ENCODE data around the gene IL12RB2.

IL12RB2 gene, protein sequence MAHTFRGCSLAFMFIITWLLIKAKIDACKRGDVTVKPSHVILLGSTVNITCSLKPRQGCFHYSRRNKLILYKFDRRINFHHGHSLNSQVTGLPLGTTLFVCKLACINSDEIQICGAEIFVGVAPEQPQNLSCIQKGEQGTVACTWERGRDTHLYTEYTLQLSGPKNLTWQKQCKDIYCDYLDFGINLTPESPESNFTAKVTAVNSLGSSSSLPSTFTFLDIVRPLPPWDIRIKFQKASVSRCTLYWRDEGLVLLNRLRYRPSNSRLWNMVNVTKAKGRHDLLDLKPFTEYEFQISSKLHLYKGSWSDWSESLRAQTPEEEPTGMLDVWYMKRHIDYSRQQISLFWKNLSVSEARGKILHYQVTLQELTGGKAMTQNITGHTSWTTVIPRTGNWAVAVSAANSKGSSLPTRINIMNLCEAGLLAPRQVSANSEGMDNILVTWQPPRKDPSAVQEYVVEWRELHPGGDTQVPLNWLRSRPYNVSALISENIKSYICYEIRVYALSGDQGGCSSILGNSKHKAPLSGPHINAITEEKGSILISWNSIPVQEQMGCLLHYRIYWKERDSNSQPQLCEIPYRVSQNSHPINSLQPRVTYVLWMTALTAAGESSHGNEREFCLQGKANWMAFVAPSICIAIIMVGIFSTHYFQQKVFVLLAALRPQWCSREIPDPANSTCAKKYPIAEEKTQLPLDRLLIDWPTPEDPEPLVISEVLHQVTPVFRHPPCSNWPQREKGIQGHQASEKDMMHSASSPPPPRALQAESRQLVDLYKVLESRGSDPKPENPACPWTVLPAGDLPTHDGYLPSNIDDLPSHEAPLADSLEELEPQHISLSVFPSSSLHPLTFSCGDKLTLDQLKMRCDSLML

GRCh38 chr1:67307251-67308060 lies at the start of gene IL12RB2:
IL12RB2 (plus strand) TSS chr1:67307873; CDS start chr1:67320369, 12,496 bp downstream.
- TF ChIP-seq, protein P1, sequence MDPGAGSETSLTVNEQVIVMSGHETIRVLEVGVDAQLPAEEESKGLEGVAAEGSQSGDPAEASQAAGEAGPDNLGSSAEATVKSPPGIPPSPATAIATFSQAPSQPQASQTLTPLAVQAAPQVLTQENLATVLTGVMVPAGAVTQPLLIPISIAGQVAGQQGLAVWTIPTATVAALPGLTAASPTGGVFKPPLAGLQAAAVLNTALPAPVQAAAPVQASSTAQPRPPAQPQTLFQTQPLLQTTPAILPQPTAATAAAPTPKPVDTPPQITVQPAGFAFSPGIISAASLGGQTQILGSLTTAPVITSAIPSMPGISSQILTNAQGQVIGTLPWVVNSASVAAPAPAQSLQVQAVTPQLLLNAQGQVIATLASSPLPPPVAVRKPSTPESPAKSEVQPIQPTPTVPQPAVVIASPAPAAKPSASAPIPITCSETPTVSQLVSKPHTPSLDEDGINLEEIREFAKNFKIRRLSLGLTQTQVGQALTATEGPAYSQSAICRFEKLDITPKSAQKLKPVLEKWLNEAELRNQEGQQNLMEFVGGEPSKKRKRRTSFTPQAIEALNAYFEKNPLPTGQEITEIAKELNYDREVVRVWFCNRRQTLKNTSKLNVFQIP (CRISPR knock-in tag; IDR thresholded peaks at IDR 0.05; ENCODE audit: borderline replicate concordance, low read depth): no peak
- TF ChIP-seq, protein P2, sequence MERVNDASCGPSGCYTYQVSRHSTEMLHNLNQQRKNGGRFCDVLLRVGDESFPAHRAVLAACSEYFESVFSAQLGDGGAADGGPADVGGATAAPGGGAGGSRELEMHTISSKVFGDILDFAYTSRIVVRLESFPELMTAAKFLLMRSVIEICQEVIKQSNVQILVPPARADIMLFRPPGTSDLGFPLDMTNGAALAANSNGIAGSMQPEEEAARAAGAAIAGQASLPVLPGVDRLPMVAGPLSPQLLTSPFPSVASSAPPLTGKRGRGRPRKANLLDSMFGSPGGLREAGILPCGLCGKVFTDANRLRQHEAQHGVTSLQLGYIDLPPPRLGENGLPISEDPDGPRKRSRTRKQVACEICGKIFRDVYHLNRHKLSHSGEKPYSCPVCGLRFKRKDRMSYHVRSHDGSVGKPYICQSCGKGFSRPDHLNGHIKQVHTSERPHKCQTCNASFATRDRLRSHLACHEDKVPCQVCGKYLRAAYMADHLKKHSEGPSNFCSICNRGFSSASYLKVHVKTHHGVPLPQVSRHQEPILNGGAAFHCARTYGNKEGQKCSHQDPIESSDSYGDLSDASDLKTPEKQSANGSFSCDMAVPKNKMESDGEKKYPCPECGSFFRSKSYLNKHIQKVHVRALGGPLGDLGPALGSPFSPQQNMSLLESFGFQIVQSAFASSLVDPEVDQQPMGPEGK (CRISPR knock-in tag; IDR thresholded peaks at IDR 0.05; ENCODE audit: borderline replicate concordance): no peak
- no peak for TF ChIP-seq ARNTL (CRISPR knock-in tag; IDR thresholded peaks at IDR 0.05; ENCODE audit: borderline replicate concordance, low read depth)
- no peak for TF ChIP-seq PPARA (CRISPR knock-in tag; IDR thresholded peaks at IDR 0.05; ENCODE audit: borderline replicate concordance)
- TF ChIP-seq BACH2 (CRISPR knock-in tag; IDR thresholded peaks at IDR 0.05; ENCODE audit: borderline replicate concordance): no peak
- TF ChIP-seq SNAI2 (CRISPR knock-in tag; IDR thresholded peaks at IDR 0.05): no peak
- TF ChIP-seq, protein P3, sequence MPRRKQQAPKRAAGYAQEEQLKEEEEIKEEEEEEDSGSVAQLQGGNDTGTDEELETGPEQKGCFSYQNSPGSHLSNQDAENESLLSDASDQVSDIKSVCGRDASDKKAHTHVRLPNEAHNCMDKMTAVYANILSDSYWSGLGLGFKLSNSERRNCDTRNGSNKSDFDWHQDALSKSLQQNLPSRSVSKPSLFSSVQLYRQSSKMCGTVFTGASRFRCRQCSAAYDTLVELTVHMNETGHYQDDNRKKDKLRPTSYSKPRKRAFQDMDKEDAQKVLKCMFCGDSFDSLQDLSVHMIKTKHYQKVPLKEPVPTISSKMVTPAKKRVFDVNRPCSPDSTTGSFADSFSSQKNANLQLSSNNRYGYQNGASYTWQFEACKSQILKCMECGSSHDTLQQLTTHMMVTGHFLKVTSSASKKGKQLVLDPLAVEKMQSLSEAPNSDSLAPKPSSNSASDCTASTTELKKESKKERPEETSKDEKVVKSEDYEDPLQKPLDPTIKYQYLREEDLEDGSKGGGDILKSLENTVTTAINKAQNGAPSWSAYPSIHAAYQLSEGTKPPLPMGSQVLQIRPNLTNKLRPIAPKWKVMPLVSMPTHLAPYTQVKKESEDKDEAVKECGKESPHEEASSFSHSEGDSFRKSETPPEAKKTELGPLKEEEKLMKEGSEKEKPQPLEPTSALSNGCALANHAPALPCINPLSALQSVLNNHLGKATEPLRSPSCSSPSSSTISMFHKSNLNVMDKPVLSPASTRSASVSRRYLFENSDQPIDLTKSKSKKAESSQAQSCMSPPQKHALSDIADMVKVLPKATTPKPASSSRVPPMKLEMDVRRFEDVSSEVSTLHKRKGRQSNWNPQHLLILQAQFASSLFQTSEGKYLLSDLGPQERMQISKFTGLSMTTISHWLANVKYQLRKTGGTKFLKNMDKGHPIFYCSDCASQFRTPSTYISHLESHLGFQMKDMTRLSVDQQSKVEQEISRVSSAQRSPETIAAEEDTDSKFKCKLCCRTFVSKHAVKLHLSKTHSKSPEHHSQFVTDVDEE (CRISPR knock-in tag; IDR thresholded peaks at IDR 0.05): no peak
- no peak for TF ChIP-seq CSDC2 (CRISPR knock-in tag; IDR thresholded peaks at IDR 0.05)
- no peak for TF ChIP-seq RARB (CRISPR knock-in tag; IDR thresholded peaks at IDR 0.05)
- TF ChIP-seq TOX (CRISPR knock-in tag; IDR thresholded peaks at IDR 0.05; ENCODE audit: borderline replicate concordance): no peak
- no peak for TF ChIP-seq ZC3H10 (CRISPR knock-in tag; IDR thresholded peaks at IDR 0.05)
- TF ChIP-seq ZFP30 (CRISPR knock-in tag; IDR thresholded peaks at IDR 0.05): no peak
- no peak for TF ChIP-seq ZNF8 (CRISPR knock-in tag; IDR thresholded peaks at IDR 0.05)

DNA sequence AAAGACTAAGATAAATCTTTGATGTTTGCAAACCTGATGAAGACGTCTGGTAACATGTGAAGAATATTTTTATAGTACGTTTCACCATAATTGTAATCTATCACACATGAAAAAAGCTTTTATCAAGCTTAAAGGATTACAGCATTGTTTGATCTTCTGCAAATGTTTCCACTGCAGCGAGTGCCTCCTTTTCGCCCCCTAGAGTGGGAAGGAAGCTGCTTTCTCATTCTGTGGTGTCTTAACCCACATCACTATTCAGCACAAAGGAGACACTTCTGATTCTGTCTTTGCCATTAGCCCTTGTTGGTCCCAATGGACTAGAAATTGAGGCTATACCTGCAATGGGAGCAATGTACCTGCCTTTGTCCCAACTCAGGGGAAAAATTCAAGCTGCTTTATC lies 46.0 kb upstream of the IL12RB2 start:
- ATAC-seq: no peak
- TF ChIP-seq ARNTL (CRISPR knock-in tag; IDR thresholded peaks at IDR 0.05; ENCODE audit: borderline replicate concordance, low read depth) (no peak), ZFP3 (CRISPR knock-in tag; IDR thresholded peaks at IDR 0.05) (no peak), ISL1 (CRISPR knock-in tag; IDR thresholded peaks at IDR 0.05) (no peak)
- TF ChIP-seq, protein P4, sequence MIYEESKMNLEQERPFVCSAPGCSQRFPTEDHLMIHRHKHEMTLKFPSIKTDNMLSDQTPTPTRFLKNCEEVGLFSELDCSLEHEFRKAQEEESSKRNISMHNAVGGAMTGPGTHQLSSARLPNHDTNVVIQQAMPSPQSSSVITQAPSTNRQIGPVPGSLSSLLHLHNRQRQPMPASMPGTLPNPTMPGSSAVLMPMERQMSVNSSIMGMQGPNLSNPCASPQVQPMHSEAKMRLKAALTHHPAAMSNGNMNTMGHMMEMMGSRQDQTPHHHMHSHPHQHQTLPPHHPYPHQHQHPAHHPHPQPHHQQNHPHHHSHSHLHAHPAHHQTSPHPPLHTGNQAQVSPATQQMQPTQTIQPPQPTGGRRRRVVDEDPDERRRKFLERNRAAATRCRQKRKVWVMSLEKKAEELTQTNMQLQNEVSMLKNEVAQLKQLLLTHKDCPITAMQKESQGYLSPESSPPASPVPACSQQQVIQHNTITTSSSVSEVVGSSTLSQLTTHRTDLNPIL (CRISPR knock-in tag; IDR thresholded peaks at IDR 0.05; ENCODE audit: low read depth): no peak

More at GRCh38 chr1:67307251-67308060, at the start of gene IL12RB2:
- peak; percentile 58 for ATAC-seq

DNA sequence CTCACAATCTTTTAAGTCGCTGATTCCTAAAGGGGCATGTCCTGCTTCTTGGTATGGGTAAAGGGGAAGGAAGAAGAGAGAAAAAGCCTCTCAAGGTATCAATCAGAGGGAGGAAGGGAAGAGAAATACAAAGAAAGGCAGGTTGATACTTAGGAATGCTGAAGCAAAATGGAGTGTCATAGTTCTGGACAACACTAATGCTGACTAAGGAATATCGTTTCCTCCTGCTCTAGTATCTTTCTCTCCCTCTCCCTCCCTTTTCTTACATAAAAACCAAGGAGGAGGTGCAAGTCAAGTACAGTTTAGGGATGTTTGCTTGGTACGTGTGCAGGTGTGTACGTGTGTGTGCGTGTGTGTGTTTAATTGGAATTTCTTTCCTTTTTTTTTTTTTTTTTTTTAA lies 44.9 kb upstream of the IL12RB2 start:
- ATAC-seq: no peak
- TF ChIP-seq ESRRG (CRISPR knock-in tag; IDR thresholded peaks at IDR 0.05) (no peak), PPARA (CRISPR knock-in tag; IDR thresholded peaks at IDR 0.05; ENCODE audit: borderline replicate concordance) (no peak), ZFP3 (CRISPR knock-in tag; IDR thresholded peaks at IDR 0.05) (no peak), ISL1 (CRISPR knock-in tag; IDR thresholded peaks at IDR 0.05) (no peak), CSDC2 (CRISPR knock-in tag; IDR thresholded peaks at IDR 0.05) (no peak), ZNF70 (CRISPR knock-in tag; IDR thresholded peaks at IDR 0.05) (no peak), OSR1 (CRISPR knock-in tag; IDR thresholded peaks at IDR 0.05) (no peak), CSRNP3 (CRISPR knock-in tag; IDR thresholded peaks at IDR 0.05) (no peak)
- TF ChIP-seq, protein P2 (CRISPR knock-in tag; IDR thresholded peaks at IDR 0.05; ENCODE audit: borderline replicate concordance): no peak

Measured in SK-N-SH treated with all-trans-retinoic acid at 6 μM for 48 hours (cell line).